NCI-H187 (cell line): ENCODE measurements around the gene TTC12.

ENCODE experiments used
- DNase-seq, 2 experiments: peaks; one replicate each; lab custom pipeline; 2025; lab: John Stamatoyannopoulos, UW

TTC12 gene

DNA sequence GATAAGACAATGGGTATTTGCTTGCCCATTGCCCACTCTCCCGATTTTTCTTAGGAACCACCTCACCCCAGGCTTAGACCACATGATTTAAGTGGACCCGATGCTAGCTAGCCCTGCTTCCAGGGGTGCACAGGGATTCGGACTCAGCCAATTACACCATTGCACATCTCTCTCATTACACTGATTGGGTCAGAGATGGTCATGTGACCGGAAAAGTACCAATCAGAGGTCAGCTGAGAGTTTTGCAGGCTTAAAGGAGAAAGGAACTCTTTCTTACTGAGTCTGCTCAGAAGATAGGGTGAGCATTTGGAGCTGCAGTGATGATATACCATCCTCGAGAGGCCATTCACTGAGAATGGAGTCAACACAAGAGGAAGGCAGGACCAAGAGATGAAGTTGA, 61.0 kb downstream of the TTC12 start:
- no peak for DNase-seq

DNA sequence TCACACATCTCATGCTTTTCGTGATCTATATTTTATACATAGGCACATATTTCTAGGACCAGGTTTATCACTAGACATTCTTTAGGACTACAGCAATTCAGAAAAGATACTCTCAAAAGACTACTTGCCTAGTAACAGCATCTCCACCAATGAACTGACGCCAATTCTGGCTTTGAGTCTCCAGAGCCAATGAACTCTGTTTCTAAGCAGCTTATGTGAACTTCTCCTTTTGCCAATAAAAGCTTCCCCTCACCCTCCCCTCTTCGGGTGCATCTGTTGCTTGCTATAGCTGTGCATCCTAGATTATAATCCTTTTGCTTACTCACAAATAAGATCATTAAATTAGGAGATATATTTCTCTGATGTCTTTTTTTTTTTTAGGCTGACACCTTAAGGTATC, 61.8 kb downstream of the TTC12 start:
- DNase-seq, result no peak

DNA sequence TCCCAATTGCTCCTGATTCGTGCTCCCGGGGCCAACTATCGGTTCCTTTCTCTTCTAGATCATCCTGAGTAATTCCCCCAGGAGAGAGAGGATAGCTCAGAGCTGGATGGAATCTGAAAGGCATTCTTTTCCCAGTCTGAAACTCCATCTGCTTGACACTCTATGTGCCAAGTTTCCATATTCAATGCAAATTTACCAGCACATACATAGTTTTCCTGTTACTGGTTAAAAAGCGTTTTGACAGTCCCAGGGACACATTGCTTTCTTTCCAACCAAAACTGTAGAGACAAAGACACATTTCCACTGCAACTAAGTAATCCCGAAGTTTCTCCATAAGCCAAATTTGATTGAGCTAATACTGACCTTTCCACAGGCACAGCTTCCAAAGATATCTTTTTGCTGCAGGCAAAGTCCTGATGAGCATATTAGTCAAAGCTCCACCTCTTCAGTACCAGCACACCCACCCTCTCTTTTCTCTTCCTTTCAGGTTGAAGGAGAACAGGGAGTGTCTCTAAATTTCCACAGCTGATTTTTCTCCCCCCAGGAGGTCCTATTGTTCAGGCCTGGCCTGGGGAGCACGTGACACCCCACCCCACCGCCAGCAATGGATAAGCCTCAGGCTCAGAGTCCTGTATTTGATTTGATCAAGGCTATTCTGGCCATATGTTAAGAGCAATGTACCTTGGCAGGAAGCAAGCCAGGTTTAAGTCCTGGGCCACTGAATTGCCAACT, 63.5 kb downstream of the TTC12 start:
- DNase-seq, result no peak

DNA sequence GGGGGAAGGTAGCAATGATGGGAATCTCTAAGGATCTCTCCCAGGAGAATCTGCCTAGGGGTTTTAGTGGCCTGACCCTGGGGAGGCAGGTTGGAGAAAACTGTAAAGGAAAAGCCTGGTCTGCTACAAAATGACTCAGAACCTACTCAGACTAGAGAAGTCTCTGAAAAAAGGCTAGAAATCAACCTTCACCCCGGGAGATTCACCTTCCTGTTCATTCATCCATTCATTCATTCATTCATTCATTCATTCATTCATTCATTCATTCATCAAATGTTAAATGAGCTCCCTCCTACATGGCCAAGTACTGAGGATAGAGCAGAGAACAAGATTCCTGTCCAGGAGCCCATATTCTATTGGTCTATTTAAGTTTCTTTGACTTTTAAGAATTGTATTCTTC, 64.3 kb downstream of the TTC12 start:
- DNase-seq, result no peak

DNA sequence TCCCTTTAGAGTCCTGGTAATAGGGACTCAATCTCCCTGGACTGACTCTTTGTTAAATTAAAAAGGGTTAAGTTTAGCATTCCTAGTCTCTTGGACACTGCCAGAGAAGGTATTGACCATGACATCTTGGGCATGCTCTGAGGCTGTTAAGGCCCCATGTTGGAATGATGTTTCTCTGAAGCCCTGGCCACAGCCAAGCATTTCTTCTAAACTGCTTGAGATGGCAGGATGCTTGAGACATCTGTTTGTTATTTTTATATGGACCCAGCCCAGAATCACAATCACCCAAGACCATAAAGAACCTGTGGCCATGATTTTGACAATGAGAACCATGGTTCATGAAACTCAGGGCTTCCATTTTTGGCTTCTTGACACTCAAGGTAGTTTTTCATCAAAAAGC, 67.7 kb downstream of the TTC12 start:
- no peak for DNase-seq

DNA sequence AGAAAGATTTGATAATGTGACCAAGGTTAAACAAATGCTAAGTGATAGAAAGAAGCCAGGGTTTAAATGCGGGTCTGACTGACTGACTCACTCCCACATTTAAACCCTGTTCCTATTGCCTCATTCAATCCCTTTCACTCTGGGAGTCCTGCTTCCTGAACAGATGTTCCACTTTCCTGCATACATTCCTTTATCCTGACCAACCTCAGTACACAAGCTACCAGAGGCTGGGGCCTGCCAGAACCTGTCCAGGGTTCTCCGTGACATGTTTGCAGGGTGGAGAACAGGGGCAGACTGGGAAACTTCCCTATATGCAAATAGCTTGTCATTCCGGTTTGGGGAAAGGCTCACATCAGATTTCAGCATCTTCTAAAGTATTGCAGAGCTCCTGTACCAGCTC, 70.2 kb downstream of the TTC12 start:
- no peak for DNase-seq

DNA sequence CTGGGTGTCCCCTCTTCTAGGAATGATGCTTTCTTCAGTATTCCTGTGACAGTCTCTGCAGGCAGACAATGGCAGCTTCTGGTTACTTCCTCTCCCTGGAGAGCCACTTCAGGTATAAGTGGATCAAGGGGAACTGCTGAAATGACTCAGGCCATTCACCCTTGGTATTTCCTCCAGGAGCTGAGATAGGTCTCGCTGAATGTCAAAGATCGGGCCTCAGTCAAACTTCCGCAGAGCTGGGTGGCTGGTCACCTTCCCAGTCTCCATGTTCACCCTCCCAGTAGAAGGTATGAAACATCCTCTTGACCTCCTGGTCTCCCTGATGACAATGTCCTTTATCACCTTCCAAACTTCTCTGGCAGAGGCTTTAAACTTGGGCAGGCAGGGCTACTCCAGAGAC, 71.4 kb downstream of the TTC12 start:
- no peak for DNase-seq

DNA sequence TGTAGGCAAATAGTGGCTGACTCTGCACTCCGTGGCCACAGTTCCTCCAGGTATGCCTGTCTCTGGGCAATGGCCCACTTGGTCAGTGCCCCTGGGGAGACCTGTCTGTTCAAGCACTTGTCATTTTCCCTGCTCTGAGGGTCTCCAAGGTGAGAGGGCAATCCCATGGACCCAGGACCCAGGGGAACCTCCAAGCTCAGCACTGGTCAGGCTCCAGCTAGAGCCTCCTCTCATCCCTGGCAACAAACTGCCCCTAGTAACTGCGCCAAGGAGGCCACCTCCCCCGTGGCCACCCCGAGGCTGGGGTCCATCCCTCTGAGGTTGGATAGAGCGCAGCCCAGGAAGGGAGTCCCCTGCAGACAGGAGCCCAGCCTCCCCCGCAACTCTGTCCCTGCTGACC, 72.5 kb downstream of the TTC12 start:
- no peak for DNase-seq

DNA sequence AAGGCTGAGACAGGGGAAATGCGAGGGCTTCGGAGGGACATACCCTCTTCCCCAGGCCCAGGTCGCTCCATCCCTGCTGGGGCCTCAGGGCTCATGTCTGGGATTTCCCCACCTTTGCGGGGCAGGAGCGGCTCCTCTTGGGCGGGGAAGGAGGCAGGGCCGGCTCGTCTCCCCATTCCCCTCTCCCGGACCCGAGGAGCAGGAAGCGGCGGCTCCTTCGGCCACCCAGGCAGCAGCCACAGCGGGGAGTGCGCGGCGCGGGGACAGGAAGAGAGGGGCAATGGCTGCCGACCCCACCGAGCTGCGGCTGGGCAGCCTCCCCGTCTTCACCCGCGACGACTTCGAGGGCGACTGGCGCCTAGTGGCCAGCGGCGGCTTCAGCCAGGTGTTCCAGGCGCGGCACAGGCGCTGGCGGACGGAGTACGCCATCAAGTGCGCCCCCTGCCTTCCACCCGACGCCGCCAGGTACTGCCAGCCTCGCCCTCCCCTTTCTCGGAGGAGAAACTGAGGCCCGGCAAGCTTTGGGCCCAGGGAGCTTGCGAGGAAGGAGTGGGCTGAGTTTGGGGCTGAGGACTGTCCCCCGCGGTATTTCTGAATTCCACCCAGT, 73.3 kb downstream of the TTC12 start, which contains the start of gene ANKK1:
Gene ANKK1, plus strand, starts transcription at position 175 of the 607 bp plus-strand sequence. Its CDS starts 106 bp downstream, at position 281.
- DNase-seq, result no peak

DNA sequence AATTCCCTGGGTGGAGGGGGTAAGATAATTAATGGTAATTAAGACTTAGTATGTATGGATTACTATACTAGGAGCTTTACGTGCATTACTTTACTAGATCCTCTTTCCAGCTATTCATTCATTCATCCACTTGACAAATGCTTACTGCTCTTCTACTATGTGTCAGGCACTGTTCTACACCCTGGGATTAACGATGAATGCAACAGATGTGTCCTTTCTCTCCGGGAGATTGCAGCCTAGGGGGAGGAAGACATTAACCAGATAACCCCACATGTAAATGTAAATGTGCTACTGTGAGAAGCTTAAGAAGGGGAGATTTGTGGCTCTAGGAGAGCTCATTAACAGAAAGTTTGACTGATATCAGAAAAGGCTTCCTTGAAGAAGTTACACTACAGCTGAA, 74.9 kb downstream of the TTC12 start:
- DNase-seq, result no peak

DNA sequence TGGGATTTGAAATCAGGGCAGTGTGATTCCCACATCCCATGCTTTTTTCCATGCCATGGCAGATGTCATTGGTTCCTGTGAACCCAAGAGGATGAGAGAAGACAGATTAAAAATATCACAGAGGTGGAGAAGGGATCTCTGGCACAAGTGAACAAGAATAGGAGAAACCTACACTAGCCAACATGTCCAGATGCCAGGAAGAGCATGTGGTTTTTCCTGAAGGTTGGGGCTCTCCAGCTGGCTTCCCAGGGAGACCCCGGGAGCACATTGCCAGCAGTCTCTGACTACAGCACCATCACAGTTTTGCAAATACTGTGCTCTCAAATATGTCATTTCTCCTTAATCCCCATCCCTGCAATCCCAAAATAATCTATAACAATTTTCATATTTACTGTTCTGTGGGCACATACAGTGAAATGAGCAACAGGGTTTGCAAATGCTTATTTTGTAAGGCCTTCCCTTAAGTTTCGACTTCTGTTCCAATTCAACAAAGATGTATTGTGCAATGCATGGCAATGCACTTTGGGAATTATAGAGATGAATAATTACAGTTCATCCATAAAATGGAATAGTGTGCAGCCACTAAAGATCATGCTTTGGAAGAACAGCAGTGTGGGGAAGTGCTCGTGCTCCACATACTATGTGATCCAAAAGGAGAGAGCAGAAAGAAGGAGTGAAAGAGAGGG, 78.0 kb downstream of the TTC12 start:
- no peak for DNase-seq

DNA sequence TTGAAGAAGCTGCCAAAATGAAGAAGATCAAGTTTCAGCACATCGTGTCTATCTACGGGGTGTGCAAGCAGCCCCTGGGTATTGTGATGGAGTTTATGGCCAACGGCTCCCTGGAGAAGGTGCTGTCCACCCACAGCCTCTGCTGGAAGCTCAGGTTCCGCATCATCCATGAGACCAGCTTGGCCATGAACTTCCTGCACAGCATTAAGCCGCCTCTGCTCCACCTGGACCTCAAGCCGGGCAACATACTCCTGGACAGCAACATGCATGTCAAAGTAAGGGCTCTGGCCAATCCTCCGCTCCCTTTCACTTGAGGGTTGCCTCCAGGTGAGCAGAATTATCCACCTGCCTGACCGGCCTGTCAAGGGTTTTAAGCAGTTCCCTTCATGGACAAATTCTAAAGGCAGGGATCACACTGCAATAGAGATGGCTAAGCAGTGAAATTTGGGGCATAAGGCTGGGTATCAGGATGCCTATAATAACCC, 79.2 kb downstream of the TTC12 start:
- DNase-seq, result no peak

DNA sequence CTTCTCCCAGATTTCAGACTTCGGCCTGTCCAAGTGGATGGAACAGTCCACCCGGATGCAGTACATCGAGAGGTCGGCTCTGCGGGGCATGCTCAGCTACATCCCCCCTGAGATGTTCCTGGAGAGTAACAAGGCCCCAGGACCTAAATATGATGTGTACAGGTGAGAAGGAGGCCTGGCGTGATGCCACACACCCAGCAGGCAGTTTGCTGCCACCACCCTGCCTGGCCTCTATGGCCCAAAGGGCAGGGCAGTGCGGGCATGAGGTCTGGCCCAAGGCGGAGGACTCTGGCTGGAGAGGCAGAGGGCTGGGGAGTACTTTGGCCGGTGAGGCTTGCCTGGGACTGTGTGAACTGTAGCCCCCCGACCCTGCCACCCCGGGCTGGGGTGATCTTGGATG, 80.5 kb downstream of the TTC12 start:
- no peak for DNase-seq

DNA sequence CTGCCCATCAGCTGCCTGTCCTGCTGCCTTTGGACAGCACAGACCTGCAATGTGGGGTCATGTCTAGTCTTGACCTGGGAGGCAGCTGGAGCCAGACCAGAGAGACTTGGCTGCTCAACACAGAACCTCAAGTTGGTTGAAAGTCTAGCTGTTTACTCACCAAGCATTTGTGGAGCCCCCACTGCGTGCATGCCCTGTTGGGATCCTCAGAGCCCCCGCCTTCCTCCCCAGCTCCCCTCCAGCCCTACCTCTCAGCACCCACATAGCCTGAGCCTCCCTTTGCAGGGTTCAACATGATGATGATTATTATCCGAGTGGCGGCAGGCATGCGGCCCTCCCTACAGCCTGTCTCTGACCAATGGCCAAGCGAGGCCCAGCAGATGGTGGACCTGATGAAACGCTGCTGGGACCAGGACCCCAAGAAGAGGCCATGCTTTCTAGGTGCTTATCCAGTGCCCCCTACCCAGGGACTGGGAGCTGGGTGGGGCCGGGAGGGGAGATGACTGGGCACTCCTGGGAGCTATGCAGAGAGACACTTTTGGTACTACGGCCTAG, 81.5 kb downstream of the TTC12 start:
- no peak for DNase-seq

DNA sequence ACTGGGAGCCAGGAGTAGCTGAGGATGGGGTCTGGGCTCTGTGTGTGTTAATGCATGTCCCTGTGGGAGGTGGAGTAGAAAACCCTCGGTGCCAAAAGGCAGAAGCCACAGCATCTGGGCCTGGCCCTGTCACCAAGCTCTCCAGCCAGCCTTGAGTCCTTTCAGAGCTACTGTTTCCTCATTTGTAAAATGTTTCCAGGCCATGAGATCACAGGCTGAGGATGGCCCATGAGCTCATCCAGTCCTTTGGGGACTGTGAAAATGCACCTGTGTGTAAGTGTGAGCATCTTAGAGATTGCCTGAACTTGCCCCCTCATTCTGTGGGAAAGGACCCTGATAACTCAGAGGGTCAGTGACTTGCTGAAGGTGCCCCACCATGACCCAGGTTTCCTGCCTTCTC, 82.3 kb downstream of the TTC12 start:
- no peak for DNase-seq

DNA sequence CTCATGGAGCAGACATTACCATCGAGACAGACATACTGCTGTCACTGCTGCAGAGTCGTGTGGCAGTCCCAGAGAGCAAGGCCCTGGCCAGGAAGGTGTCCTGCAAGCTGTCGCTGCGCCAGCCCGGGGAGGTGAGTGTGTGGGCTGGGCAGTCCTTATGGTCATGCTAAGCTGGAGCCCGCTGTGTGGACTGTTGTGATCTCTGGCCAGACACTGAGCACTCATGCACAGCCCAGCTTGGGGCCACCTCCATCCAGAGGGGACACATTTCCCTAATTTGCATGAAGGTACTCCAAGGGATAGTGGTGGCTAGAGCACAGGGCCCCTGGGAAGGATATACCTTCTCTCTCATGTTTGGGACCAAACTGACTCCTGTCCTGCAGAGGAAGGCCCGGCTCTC, 82.8 kb downstream of the TTC12 start:
- DNase-seq, result no peak

DNA sequence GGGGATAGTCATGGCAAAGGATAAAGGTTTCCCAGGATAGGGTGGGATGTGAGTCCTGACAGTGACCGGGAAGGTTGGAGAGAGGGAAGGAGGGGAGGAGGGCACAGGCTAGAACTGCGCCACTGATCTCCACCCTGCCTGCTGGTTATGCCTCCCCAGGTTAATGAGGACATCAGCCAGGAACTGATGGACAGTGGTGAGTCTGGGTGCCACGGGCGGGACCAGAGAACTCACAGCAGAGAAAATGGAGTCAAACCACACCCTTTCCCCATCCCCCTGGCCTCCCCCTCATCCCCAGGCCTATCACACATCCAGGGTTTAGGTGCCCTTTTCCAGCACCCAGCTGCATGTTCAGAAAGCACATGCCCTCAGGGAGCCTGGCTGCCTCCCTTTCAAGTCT, 83.4 kb downstream of the TTC12 start:
- no peak for DNase-seq

DNA sequence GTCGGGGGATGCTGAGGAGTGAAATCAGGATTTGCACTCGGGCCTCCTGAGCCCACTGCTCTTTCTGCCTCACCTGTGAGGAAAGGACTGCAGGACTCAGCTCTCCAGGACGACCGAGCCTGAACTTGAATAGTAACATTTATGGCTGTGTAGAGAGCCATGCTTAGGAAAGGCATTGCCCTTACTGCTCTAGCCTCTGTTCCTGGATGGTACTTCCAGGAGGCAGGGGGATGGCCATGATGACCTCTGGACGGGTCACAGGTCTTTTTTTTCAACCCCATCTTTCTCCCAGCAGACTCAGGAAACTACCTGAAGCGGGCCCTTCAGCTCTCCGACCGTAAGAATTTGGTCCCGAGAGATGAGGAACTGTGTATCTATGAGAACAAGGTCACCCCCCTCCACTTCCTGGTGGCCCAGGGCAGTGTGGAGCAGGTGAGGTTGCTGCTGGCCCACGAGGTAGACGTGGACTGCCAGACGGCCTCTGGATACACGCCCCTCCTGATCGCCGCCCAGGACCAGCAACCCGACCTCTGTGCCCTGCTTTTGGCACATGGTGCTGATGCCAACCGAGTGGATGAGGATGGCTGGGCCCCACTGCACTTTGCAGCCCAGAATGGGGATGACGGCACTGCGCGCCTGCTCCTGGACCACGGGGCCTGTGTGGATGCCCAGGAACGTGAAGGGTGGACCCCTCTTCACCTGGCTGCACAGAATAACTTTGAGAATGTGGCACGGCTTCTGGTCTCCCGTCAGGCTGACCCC, 84.5 kb downstream of the TTC12 start:
- no peak for DNase-seq

DNA sequence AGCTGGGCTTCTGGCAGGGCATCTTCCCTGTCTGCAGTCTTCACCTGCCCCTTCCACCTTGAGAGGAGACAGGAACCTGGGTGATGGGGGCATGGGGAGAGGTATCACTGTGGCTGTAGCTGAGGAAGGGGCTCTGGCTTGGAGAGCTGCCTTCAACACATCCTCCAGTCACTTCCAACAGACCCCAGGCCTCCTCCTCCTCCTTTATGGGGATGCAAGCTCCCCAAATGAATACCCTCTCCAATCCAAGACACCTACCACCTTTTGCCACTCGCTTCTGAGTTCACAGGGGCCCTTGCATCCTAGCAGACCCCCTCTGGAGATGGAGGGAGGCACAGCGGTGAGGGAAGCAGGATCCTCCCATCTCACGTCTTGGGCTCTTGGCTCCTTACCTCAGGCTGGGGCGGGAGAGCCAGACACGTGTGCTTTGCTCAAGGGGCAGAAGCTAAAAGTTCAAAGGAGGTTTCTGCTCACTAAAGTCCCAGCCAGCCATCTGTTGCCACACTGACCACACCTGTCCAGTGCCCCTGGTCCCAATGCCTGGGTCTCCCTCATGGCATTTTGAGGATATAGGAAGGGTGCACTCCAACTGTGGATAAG, 86.3 kb downstream of the TTC12 start:
- no peak for DNase-seq

DNA sequence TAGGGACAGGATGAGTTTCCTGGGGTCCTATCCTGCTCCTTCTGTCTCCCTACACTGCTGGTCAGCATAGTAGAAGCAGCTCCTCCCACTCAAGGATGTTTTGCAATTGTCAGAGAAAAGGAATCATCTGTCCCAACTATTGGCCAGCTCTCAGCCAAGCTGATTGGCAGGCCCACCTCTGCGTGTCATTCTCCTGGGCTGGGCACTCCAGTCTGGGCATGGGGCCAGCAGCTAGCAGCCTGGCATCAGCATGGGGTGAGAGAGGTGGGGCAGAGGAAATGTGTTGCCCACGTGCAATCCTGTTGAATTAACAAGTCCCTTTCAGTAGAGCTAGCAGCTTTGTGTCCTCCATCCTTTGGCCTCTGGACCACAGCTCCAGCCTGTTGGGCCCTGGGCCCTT, 87.3 kb downstream of the TTC12 start:
- peak; percentile 47 to 49 for DNase-seq

DNA sequence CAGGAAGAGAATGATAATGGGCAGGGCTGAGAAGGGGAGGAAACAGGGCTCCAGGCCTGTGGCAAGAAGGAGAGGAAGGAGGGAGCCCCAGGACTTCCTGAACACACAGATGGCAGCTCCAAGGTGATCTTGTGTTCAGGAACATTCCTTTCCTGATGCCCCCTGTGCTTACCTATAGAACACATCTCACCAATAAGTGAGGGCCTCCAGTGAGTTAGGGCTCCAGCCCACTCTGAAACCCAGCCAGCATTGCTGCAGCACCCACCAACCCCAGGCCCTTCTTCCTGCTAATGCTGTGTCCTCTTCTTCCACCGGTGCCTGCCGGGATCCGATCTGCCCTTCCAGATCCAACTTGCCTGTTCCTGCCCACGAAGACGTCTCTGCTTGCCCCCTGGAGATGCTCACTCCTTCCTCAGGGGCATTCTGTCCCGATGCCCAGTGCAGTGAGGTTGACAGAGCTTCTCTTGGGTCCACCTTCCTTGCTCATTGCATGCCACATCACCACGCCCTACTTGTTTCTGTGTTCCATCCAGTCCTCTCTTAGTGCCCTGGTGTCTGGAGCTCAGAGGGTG, 90.6 kb downstream of the TTC12 start:
- no peak for DNase-seq
